Rectal smooth muscle tissue (tissue), 1 donor: ENCODE measurements around the gene ASAP2.

Experiments used
- H3K27ac ChIP-seq: one replicate; pipeline ENCODE4 v1.7.0; 2013; ENCODE audit warnings: low read depth, low read length, inconsistent platforms
- H3K27me3 ChIP-seq: one replicate; pipeline ENCODE4 v1.7.0; 2013; ENCODE audit warnings: low read length; ENCODE audit not compliant: control insufficient read depth, insufficient read depth
- H3K36me3 ChIP-seq: one replicate; pipeline ENCODE4 v1.7.0; 2013; ENCODE audit warnings: low read length; ENCODE audit not compliant: control insufficient read depth, insufficient read depth
- H3K4me1 ChIP-seq: one replicate; pipeline ENCODE4 v1.7.0; 2013; ENCODE audit warnings: low read length; ENCODE audit not compliant: control insufficient read depth, insufficient read depth
- H3K4me3 ChIP-seq: one replicate; pipeline ENCODE4 v1.7.0; 2013; ENCODE audit warnings: low read length
- H3K9ac ChIP-seq: one replicate; pipeline ENCODE4 v1.7.0; 2013; ENCODE audit warnings: low read length

The ASAP2 gene

GRCh38 chr2:9401059-9401547 is 194.5 kb downstream of the ASAP2 start:
- Histone ChIP-seq H3K9ac (no peak overlapping the region), H3K27me3 (no peaks in the 10 kb centered on the region), H3K4me1 (peaks cover 9% of the 10 kb centered on the region), H3K36me3 (peaks cover 11% of the 10 kb centered on the region), H3K27ac (no peak overlapping the region), H3K4me3 (no peak overlapping the region)

DNA sequence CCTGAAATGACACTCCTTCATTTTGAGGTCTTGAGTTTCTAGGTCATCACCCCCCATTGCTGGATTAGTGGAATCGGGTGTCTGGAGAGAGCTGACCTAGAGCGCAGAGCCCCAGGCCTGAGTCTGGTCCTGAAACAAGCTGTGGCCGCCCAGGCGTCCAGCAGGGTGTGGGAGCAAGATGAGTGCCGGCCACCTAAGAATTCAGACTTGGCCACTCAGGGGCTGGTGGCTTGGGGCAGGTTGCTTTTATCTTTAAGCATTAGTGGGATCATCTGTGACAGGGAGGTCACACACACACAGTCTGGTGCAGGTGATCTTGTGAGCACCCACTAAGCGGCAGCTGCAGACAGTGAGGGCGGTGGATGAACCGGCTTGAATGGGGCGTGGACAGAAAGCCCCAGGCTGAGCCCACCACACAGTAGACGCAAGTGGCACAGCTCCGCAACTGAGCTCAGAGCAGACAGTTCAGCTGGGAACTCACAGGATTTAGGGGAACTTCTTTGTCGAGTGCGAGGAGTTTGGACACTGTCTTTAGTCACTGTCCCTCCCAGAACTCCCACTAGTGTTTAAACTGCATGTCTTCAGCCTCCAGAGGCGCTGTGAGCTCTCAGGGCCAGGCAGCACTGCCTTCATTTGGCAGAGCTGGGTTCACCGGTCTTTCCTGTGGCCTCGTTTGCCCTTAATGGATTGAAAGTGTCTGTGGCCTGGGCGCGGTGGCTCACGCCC is 195.2 kb downstream of the ASAP2 start:
- Histone ChIP-seq H3K27me3 (no peaks in the 10 kb centered on the region), H3K27ac (no peak overlapping the region), H3K4me1 (peaks cover 10% of the 10 kb centered on the region), H3K4me3 (no peak overlapping the region), H3K36me3 (peaks cover 10% of the 10 kb centered on the region), H3K9ac (no peak overlapping the region)

- H3K27me3 ChIP-seq = no peaks in the 10 kb centered on the region
- H3K4me3 ChIP-seq = no peak overlapping the region
- H3K9ac ChIP-seq = no peak overlapping the region
- H3K4me1 ChIP-seq = peaks cover 17% of the 10 kb centered on the region
- H3K36me3 ChIP-seq = peaks cover 13% of the 10 kb centered on the region
- H3K27ac ChIP-seq = no peak overlapping the region
Observed at GRCh38 chr2:9403924-9404323, 197.3 kb downstream of the ASAP2 start.

DNA sequence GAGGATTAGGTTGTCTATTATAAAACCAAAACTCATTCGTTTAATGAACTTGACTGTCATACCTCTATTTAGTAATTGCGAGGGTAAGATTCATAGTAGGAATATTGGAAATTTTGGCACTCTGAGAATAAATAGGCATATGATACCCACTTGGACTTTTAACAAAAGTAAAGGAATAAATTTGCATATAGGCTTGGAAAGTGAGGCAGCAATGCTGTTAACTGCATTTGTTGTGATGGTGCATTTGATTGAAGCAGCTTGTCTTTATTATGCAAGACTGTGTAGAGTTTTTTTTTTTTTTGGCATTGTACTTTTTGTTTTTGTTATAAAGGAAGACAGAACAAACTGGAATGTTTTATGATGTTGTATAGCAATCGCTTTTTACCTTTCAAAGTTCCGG is 197.8 kb downstream of the ASAP2 start:
- H3K4me1 ChIP-seq = peaks cover 17% of the 10 kb centered on the region
- H3K4me3 ChIP-seq = no peak overlapping the region
- H3K36me3 ChIP-seq = peaks cover 15% of the 10 kb centered on the region
- H3K27ac ChIP-seq = no peak overlapping the region
- H3K27me3 ChIP-seq = no peaks in the 10 kb centered on the region
- no peak overlapping the region for H3K9ac ChIP-seq

- Histone ChIP-seq H3K4me1 (peaks cover 17% of the 10 kb centered on the region), H3K4me3 (no peak overlapping the region), H3K36me3 (peaks cover 15% of the 10 kb centered on the region), H3K27ac (no peak overlapping the region), H3K9ac (no peak overlapping the region), H3K27me3 (no peaks in the 10 kb centered on the region)
Observed at GRCh38 chr2:9405636-9406035, 199.0 kb downstream of the ASAP2 start.

GRCh38 chr2:9406529-9407362 is 200.1 kb downstream of the ASAP2 start:
- Histone ChIP-seq H3K9ac (no peak overlapping the region), H3K36me3 (peaks cover 9% of the 10 kb centered on the region), H3K4me1 (peaks cover 17% of the 10 kb centered on the region), H3K27me3 (no peaks in the 10 kb centered on the region), H3K27ac (peak overlapping the region; percentile 4), H3K4me3 (no peak overlapping the region)

DNA sequence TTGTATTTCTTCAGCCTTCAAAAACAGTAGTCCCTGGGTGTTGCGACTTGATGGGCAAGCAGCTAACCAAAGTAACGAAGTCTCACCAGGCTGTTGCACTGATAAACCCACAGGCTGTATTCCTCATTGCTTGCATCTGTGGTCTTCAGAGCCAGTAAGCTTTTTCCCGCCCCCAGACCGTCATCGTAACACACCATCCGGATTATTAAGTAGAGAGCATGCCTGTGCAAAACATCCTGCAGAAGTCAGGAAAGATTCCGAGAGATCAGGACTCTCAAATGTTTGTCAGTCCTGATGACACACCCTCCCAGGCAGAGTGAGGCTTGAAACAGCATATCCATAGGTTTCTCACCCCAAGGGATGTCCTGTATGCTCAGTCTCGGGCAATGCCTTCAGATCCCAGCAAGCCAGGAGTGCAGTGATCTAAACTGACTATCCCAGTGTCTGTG is 200.8 kb downstream of the ASAP2 start:
- H3K4me1 ChIP-seq = peaks cover 17% of the 10 kb centered on the region
- no peak overlapping the region for H3K4me3 ChIP-seq
- H3K27me3 ChIP-seq = no peaks in the 10 kb centered on the region
- no peak overlapping the region for H3K9ac ChIP-seq
- H3K36me3 ChIP-seq = peaks cover 9% of the 10 kb centered on the region
- peak overlapping the region; percentile 4 for H3K27ac ChIP-seq

- H3K9ac ChIP-seq = no peak overlapping the region
- peaks cover 9% of the 10 kb centered on the region for H3K36me3 ChIP-seq
- no peak overlapping the region for H3K4me3 ChIP-seq
- H3K27ac ChIP-seq = no peak overlapping the region
- H3K4me1 ChIP-seq = peaks cover 16% of the 10 kb centered on the region
- H3K27me3 ChIP-seq = no peaks in the 10 kb centered on the region
Observed at GRCh38 chr2:9408641-9409151, 202.1 kb downstream of the ASAP2 start.

DNA sequence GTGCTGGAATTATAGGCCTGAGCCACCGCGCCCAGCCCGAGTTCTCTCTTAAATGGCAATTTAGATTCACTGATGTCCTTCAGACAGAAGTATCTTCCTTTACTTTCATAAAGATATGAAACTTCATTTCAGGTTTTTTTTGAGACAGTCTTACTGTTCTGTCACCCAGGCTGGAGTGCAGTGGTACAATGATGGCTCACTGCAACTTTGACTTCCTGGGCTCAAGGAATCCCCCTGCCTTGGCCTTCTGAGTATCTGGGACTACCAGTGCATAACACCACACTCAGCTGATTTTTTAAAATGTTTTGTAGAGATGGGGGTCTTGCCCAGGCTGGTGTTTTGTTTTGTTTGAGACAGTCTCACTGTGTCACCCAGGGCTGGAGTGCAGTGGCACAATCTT is 203.5 kb downstream of the ASAP2 start:
- Histone ChIP-seq H3K4me1 (peaks cover 9% of the 10 kb centered on the region), H3K27ac (no peak overlapping the region), H3K27me3 (no peaks in the 10 kb centered on the region), H3K9ac (no peak overlapping the region), H3K4me3 (no peak overlapping the region), H3K36me3 (peaks cover 9% of the 10 kb centered on the region)

GRCh38 chr2:9412781-9413180 is 206.2 kb downstream of the ASAP2 start:
- Histone ChIP-seq H3K4me1 (no peaks in the 10 kb centered on the region), H3K36me3 (peaks cover 7% of the 10 kb centered on the region), H3K4me3 (no peak overlapping the region), H3K9ac (no peak overlapping the region), H3K27ac (no peak overlapping the region), H3K27me3 (no peaks in the 10 kb centered on the region)

GRCh38 chr2:9415516-9416169 is 209.0 kb downstream of the ASAP2 start:
- H3K27ac ChIP-seq = no peak overlapping the region
- H3K4me3 ChIP-seq = no peak overlapping the region
- no peaks in the 10 kb centered on the region for H3K4me1 ChIP-seq
- peaks cover 2% of the 10 kb centered on the region for H3K36me3 ChIP-seq
- no peaks in the 10 kb centered on the region for H3K27me3 ChIP-seq
- no peak overlapping the region for H3K9ac ChIP-seq

DNA sequence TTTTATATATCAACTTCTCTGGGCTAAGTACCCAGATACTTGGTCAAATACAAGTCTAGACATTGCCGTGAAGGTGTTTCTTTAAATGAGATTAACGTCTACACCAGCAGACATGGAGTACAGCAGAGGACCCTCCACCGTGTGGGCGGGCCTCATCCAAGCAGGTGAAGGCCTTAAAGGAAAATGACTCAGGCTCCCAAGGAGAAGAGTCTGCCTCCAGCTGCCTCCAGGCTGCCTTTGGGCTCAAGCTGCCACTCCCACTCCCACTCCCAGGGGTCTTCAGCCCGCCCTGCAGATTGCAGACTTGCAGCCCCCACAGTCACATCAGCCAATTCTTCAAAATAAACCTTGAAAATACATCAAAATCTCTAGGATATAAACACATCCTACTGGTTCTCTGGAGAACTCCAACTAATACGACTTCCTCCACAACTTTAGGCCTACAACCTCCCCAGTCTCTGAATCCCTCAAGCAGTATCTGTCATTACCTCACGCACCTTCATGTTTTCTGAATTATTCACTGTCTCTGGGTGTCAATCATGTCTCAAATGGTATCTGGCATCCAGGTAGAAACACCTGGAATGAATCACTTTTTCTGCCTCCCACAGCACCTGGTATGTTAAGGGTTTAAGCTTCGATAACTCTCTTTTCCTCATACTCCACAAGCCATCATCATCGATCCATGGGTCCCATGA is 209.8 kb downstream of the ASAP2 start:
- H3K27ac ChIP-seq = no peak overlapping the region
- no peaks in the 10 kb centered on the region for H3K27me3 ChIP-seq
- H3K9ac ChIP-seq = no peak overlapping the region
- peaks cover 2% of the 10 kb centered on the region for H3K36me3 ChIP-seq
- H3K4me3 ChIP-seq = no peak overlapping the region
- no peaks in the 10 kb centered on the region for H3K4me1 ChIP-seq
